Measurements from ENCODE around the gene KLK1. TPM values are rescaled to one million over a fixed set of nuclear protein-coding genes. Genes with fewer than 3 reads are reported as not detected.
A peak's percentile ranks its signal among the peaks of the same experiment; 100 is the strongest.

Gene KLK1
- total and polyA plus RNA-seq, 10 of the 15 experiments (the other 5 are each of a cell fraction or from before 2014, with no cell fraction given) = 3.4 to 27.5 (median 20.2) TPM

- TF ChIP-seq ZNF592 (IDR thresholded peaks at IDR 0.05) = no peak
Measured at GRCh38 chr19:50801107-50801506, 22.5 kb downstream of the KLK1 start (continued).

GRCh38 chr19:50799547-50799851 lies 24.1 kb downstream of the KLK1 start:
- Histone ChIP-seq H3K27ac (ENCODE audit: control insufficient read depth, insufficient read depth) (no peak overlapping the region), H3K4me1 (ENCODE audit: control insufficient read depth, insufficient read depth, low read length) (peaks cover 9% of the 10 kb centered on the region), H3K9ac (ENCODE audit: control insufficient read depth, insufficient read depth, low read length) (no peak overlapping the region), H3K27me3 (replicated peaks in 1 of 2; ENCODE audit: control insufficient read depth in 2 of 2, insufficient read depth in 2 of 2, low read length in 1 of 2) (no peaks in the 10 kb centered on the region), H2AFZ (ENCODE audit: control insufficient read depth, low read depth, low read length) (no peak overlapping the region), H3K79me2 (ENCODE audit: control insufficient read depth, insufficient read depth, low read length) (peaks cover 46% of the 10 kb centered on the region), H3K4me2 (ENCODE audit: control insufficient read depth, insufficient read depth) (no peak overlapping the region; the same call in 1 of the 2 replicates), H3K9me3 (replicated peaks; ENCODE audit: control insufficient read depth, insufficient read depth, low read length) (no peaks in the 10 kb centered on the region), H3K36me3 (ENCODE audit: control insufficient read depth in 2 of 2, insufficient read depth in 2 of 2, low read length in 1 of 2) (peaks cover 31 to 34% of the 10 kb centered on the region in 2 experiments), H3K4me3 (no peak overlapping the region), H4K20me1 (ENCODE audit: control insufficient read depth, insufficient read depth) (peaks cover 13% of the 10 kb centered on the region)
- intact Hi-C loops (cut with micrococcal nuclease; ENCODE audit: unreplicated experiment) = no loop called here
- TF ChIP-seq SMAD5 (IDR thresholded peaks at IDR 0.05; ENCODE audit: low read depth) (0 out of 2 replicates have a peak, but pooled peaks have one; percentile 11), ZNF622 (IDR thresholded peaks at IDR 0.05) (no peak)
- WGBS (ENCODE audit: insufficient coverage, insufficient replicate concordance, low lambda C conversion rate, missing lambda C conversion rate) = 93% methylated on average over 2 of the region's 3 CpGs
- DNase-seq (ENCODE audit: low read depth, low spot score) = no peak
- ChIA-PET SMC1A (ENCODE audit: uncharacterized antibody, unreplicated experiment) (interaction anchor here (1.0 kb wide), 1 partner anchor 20 kb away, joined by 3 read pairs; no protein-coding TSS in a partner anchor), POLR2A (interaction anchor here (0.6 kb wide), 1 partner anchor 14 kb away, joined by 3 read pairs; no protein-coding TSS in a partner anchor), CTCF (no interaction called here), RAD21 (ENCODE audit: unreplicated experiment) (no interaction called here)
- ATAC-seq = no peak
- in situ Hi-C loops (cut with MboI) = no loop called here
- no peak for FAIRE-seq
- no TSS peak for BruUV-seq (replicated peaks)
